Neuronal stem cell (in vitro differentiated cells): ENCODE measurements around the gene PCBP3.
"Not testable (repeated sequence)": the region's sequence is repeated elsewhere in the genome, so short reads cannot be mapped to it uniquely, and the experiment has no call there.

Source experiments
- DNase-seq: peaks from one replicate; pipeline ENCODE4 v3.0.0-alpha.2; 2013; ENCODE audit warnings: low spot score
- H2AFZ ChIP-seq: one replicate; pipeline ENCODE4 v1.6.1; 2013; ENCODE audit warnings: mild to moderate bottlenecking, low read length, inconsistent platforms
- H2AK5ac ChIP-seq: 2 replicates; pipeline ENCODE4 v1.6.1; 2013; ENCODE audit warnings: low read depth, mild to moderate bottlenecking, inconsistent platforms, low read length, moderate library complexity, mixed read lengths
- H2BK120ac ChIP-seq: 2 replicates; pipeline ENCODE4 v1.6.1; 2013; ENCODE audit warnings: low read depth, mild to moderate bottlenecking, inconsistent platforms, low read length, moderate library complexity, mixed read lengths
- H2BK12ac ChIP-seq: one replicate; pipeline ENCODE4 v1.6.1; 2013; ENCODE audit warnings: low read length, inconsistent platforms
- H2BK15ac ChIP-seq: 2 replicates; pipeline ENCODE4 v1.6.1; 2013; ENCODE audit warnings: mild to moderate bottlenecking, low read length, inconsistent platforms, mixed read lengths
- H2BK5ac ChIP-seq: one replicate; pipeline ENCODE4 v1.6.1; 2013; ENCODE audit warnings: inconsistent platforms, mild to moderate bottlenecking, low read length, moderate library complexity
- H3K14ac ChIP-seq: one replicate; pipeline ENCODE4 v1.6.1; 2013; ENCODE audit warnings: low read length, inconsistent platforms
- H3K18ac ChIP-seq: 2 replicates; pipeline ENCODE4 v1.6.1; 2013; ENCODE audit warnings: low read length, inconsistent platforms
- H3K23ac ChIP-seq: 2 replicates; pipeline ENCODE4 v1.6.1; 2013; ENCODE audit warnings: low read depth, mild to moderate bottlenecking, mixed read lengths, low read length, inconsistent platforms; ENCODE audit not compliant: poor library complexity
- H3K27ac ChIP-seq: replicated peaks from 3 replicates; pipeline ENCODE4 v1.5.1; 2013; ENCODE audit warnings: low read length, inconsistent platforms
- H3K27me3 ChIP-seq, 3 experiments: 2 replicates each; pipeline ENCODE4 v1.6.1; 2013; ENCODE audit warnings: low read length in 3 of 3, mild to moderate bottlenecking in 2 of 3, inconsistent platforms in 1 of 3, low read depth in 1 of 3, mixed read lengths in 1 of 3, moderate library complexity in 1 of 3; ENCODE audit not compliant: control insufficient read depth in 3 of 3, insufficient read depth in 3 of 3
- H3K36me3 ChIP-seq, 2 donors: replicated peaks in 1 of 2; 2 replicates each; pipeline ENCODE4 v1.6.1; 2013; ENCODE audit warnings: low read length in 2 of 2; ENCODE audit not compliant: control insufficient read depth in 2 of 2, insufficient read depth in 2 of 2
- H3K4ac ChIP-seq: 2 replicates; pipeline ENCODE4 v1.6.1; 2013; ENCODE audit warnings: inconsistent platforms, mild to moderate bottlenecking, low read length, moderate library complexity
- H3K4me1 ChIP-seq, 2 donors: 1 replicate in 1 of 2; 2 replicates in 1 of 2; pipeline ENCODE4 v1.6.1; 2013; ENCODE audit warnings: low read length in 2 of 2, low read depth in 1 of 2; ENCODE audit not compliant: control insufficient read depth in 2 of 2, insufficient read depth in 1 of 2
- H3K4me2 ChIP-seq: one replicate; pipeline ENCODE4 v1.6.1; 2013; ENCODE audit warnings: mild to moderate bottlenecking, low read length, inconsistent platforms; ENCODE audit not compliant: insufficient read depth, poor library complexity, severe bottlenecking
- H3K4me3 ChIP-seq, 2 donors: 2 replicates each; pipeline ENCODE4 v1.5.1; 2013; ENCODE audit warnings: low read length in 2 of 2, mild to moderate bottlenecking in 2 of 2, inconsistent platforms in 1 of 2, moderate library complexity in 1 of 2
- H3K79me1 ChIP-seq: one replicate; pipeline ENCODE4 v1.6.1; 2013; ENCODE audit warnings: low read depth, mild to moderate bottlenecking, inconsistent platforms, low read length, moderate library complexity
- H3K9ac ChIP-seq: one replicate; pipeline ENCODE4 v1.6.1; 2013; ENCODE audit warnings: mild to moderate bottlenecking, low read depth, low read length, inconsistent platforms; ENCODE audit not compliant: poor library complexity
- H3K9me3 ChIP-seq, 2 donors: replicated peaks in 1 of 2; 2 replicates each; pipeline versions ENCODE3 to v1.6.1; 2013; ENCODE audit warnings: low read length in 2 of 2, mild to moderate bottlenecking in 2 of 2, inconsistent platforms in 1 of 2, low read depth in 1 of 2, mixed read lengths in 1 of 2, moderate library complexity in 1 of 2; ENCODE audit not compliant: control insufficient read depth in 2 of 2, insufficient read depth in 1 of 2
- H4K8ac ChIP-seq: one replicate; pipeline ENCODE4 v1.6.1; 2013; ENCODE audit warnings: low read depth, mild to moderate bottlenecking, inconsistent platforms, low read length, moderate library complexity
- H4K91ac ChIP-seq: one replicate; pipeline ENCODE4 v1.6.1; 2013; ENCODE audit warnings: low read length, low read depth, mild to moderate bottlenecking, inconsistent platforms; ENCODE audit not compliant: poor library complexity
- WGBS, 2 donors: extraction: QIAGEN DNeasy Blood & Tissue Kit; methylation state at CpG; one replicate each; pipeline ENCODE4 v1.1.7; 2013; ENCODE audit warnings: missing lambda C conversion rate in 2 of 2, mixed read lengths in 1 of 2; ENCODE audit not compliant: insufficient read length in 2 of 2, insufficient replicate concordance in 1 of 2; ENCODE audit errors: extremely low coverage in 2 of 2; 5-methylcytosine and 5-hydroxymethylcytosine counted together

Gene PCBP3

DNA sequence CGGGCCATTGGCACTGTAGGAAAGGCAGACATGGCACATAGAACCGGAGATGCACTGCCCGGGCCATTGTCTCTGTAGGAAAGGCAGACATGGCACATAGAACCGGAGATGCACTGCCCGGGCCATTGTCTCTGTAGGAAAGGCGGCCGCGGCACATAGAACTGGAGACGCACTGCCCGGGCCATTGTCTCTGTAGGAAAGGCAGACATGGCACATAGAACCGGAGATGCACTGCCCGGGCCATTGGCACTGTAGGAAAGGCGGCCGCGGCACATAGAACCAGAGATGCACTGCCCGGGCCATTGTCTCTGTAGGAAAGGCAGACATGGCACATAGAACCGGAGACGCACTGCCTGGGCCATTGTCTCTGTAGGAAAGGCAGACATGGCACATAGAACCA lies 252.9 kb downstream of the PCBP3 start:
- not testable (repeated sequence) for H2BK15ac ChIP-seq, H3K4me3 ChIP-seq, H3K36me3 ChIP-seq, H4K8ac ChIP-seq, H3K14ac ChIP-seq, H2BK120ac ChIP-seq, H3K23ac ChIP-seq, H2AFZ ChIP-seq, H2BK12ac ChIP-seq, H3K9me3 ChIP-seq, H4K91ac ChIP-seq, H3K27ac ChIP-seq, H3K18ac ChIP-seq, H2BK5ac ChIP-seq, H3K4me2 ChIP-seq, H3K79me1 ChIP-seq, DNase-seq, H2AK5ac ChIP-seq, H3K4ac ChIP-seq, H3K9ac ChIP-seq
- no CpG with 5 or more reads among the region's 18 CpGs for WGBS, 2 donors
- Histone ChIP-seq H3K4me1 (peaks cover 0 to 14% of the 10 kb centered on the region in 2 donors), H3K27me3 (peaks cover 0 to 27% (median 0%) of the 10 kb centered on the region in 3 experiments)

DNA sequence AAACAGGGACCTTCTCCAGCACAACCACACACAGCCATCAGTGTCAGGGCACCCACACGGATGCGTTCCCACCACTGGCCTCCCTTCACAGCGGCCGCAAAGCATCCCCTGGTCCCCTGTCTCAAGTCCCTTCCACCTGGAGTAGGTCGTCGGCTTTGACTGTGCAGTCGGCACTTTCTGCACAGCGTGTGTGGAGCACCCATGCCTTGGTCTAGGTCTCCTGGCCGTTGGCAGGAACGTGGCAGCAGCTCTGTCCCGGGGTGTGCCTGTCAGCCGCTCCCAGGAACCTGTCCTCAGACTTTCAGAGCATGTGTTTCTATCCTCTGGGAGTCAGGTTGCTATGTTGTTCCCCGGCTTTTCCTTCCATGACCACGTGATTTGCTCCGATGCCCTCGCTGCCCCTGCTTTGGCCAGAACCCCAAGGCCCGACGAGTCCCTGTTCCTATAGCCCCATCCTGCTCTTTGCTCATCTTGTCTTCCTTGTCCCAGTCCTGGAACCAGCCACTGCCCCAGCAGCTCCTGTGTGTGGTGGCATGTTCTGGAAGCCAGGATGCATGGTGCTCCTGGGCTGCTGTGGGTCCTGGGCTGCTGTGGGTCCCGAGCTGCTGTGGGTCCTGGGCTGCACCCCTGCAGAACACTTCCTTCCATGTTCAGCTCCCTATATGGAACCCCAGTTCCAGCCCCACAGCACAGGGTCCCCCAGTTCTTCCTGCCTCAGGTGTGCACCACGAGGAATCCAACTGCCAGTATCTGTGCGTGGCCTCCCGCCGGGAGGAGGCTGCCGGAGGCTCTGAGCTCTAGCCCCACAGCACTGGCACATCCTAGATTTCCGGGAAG lies 253.9 kb downstream of the PCBP3 start:
- WGBS, 2 donors = no CpG with 5 or more reads among the region's 25 CpGs
- DNase-seq = no peak
- H3K79me1 ChIP-seq = no peaks in the 10 kb centered on the region

DNA sequence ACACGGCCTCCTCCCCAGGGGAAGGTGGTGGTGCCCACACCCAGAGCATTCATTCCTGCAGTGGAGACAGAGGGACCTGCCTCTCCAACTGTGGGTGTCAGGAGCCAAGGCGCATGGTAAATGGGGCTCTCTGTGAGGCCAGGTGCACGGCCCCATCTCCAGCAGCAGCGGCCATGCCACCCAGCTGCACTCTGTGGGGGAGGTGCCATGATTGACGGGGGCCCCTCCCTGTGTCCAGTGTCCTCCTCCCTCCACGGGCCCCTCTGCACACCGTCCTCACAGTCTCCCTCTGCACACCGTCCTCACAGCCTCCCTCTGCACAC lies 254.5 kb downstream of the PCBP3 start:
- H2BK12ac ChIP-seq = no peak overlapping the region
- WGBS, 2 donors = no CpG with 5 or more reads among the region's 8 CpGs
- H3K9me3 ChIP-seq = no peaks in the 10 kb centered on the region
- H2BK120ac ChIP-seq = no peak overlapping the region
- no peak overlapping the region for H3K27ac ChIP-seq
- no peak overlapping the region for H2AFZ ChIP-seq
- H3K36me3 ChIP-seq = no peaks in the 10 kb centered on the region
- peaks cover 0 to 27% (median 0%) of the 10 kb centered on the region in 3 experiments for H3K27me3 ChIP-seq
- H3K79me1 ChIP-seq = no peaks in the 10 kb centered on the region
- H3K4me3 ChIP-seq = no peak overlapping the region
- H2BK15ac ChIP-seq = no peak overlapping the region
- no peak overlapping the region for H2AK5ac ChIP-seq
- no peak overlapping the region for H3K9ac ChIP-seq
- H3K4ac ChIP-seq = no peak overlapping the region
- peak overlapping the region; percentile 73 for H3K18ac ChIP-seq
- DNase-seq = no peak
- peaks cover 0 to 12% of the 10 kb centered on the region in 2 donors for H3K4me1 ChIP-seq
- H3K14ac ChIP-seq = peak overlapping the region; percentile 27
- peak overlapping the region; percentile 76 for H4K8ac ChIP-seq
- no peak overlapping the region for H3K4me2 ChIP-seq
- no peak overlapping the region for H4K91ac ChIP-seq
- peak overlapping the region; percentile 67 for H3K23ac ChIP-seq
- H2BK5ac ChIP-seq = no peak overlapping the region

More for the DNA sequence above, 253.9 kb downstream of the PCBP3 start:
- Histone ChIP-seq H3K23ac (peak overlapping the region; percentile 89), H3K14ac (peak overlapping the region; percentile 32), H2BK120ac (no peak overlapping the region), H2AK5ac (peak overlapping the region; percentile 93), H2BK5ac (no peak overlapping the region), H3K9me3 (no peaks in the 10 kb centered on the region), H3K4me2 (no peak overlapping the region), H3K27ac (no peak overlapping the region), H3K36me3 (no peaks in the 10 kb centered on the region), H3K4me1 (peaks cover 0 to 12% of the 10 kb centered on the region in 2 donors), H3K9ac (peak overlapping the region; percentile 39), H2BK12ac (peak overlapping the region; percentile 70), H4K91ac (no peak overlapping the region), H3K4me3 (no peak overlapping the region), H2AFZ (no peak overlapping the region), H3K18ac (peak overlapping the region; percentile 73), H3K27me3 (peaks cover 0 to 27% (median 0%) of the 10 kb centered on the region in 3 experiments), H2BK15ac (no peak overlapping the region), H3K4ac (peak overlapping the region; percentile 89), H4K8ac (peak overlapping the region; percentile 76)

DNA sequence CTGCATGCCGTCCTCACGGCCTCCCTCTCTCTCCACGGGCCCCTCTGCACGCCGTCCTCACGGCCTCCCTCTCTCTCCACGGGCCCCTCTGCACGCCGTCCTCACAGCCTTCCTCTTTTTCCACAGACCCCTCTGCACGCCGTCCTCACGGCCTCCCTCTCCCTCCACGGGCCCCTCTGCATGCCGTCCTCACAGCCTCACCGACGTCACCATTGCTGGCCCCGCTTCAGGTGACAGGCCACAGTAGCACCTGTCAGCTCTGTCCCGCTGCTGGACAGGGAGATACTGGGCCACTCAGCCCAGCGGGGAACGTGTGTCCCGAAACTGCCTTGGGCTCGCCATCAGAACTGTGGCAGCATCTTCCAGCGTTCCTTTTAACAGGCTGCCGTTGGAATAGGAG lies 255.3 kb downstream of the PCBP3 start:
- H2BK5ac ChIP-seq = no peak overlapping the region
- peak overlapping the region; percentile 70 for H3K18ac ChIP-seq
- no peak for DNase-seq
- H3K4me1 ChIP-seq = peaks cover 0 to 12% of the 10 kb centered on the region in 2 donors
- H4K8ac ChIP-seq = no peak overlapping the region
- no peak overlapping the region for H2BK12ac ChIP-seq
- H3K36me3 ChIP-seq = no peaks in the 10 kb centered on the region
- H3K14ac ChIP-seq = peak overlapping the region; percentile 82
- H3K27me3 ChIP-seq = peaks cover 0 to 25% (median 0%) of the 10 kb centered on the region in 3 experiments
- no peak overlapping the region for H3K4me3 ChIP-seq
- no peaks in the 10 kb centered on the region for H3K79me1 ChIP-seq
- no peaks in the 10 kb centered on the region for H3K9me3 ChIP-seq
- no peak overlapping the region for H2BK120ac ChIP-seq
- H3K23ac ChIP-seq = peak overlapping the region; percentile 86
- H3K27ac ChIP-seq = no peak overlapping the region
- H2BK15ac ChIP-seq = no peak overlapping the region
- H3K9ac ChIP-seq = peak overlapping the region; percentile 30
- no peak overlapping the region for H3K4ac ChIP-seq
- no peak overlapping the region for H2AFZ ChIP-seq
- WGBS, 2 donors = no CpG with 5 or more reads among the region's 24 CpGs
- H4K91ac ChIP-seq = no peak overlapping the region
- no peak overlapping the region for H3K4me2 ChIP-seq
- H2AK5ac ChIP-seq = no peak overlapping the region
